GM18873 (cell line): Measurements from ENCODE around the gene CCDC106.

Source experiments
- ATAC-seq: cut with Tn5 transposase; IDR thresholded peaks from one replicate; pipeline ENCODE4 v1.9.1; 2021; ENCODE audit warnings: mild to moderate bottlenecking, moderate library complexity, moderate number of reproducible peaks; ENCODE audit not compliant: unreplicated experiment, low FRiP score

The CCDC106 gene

DNA sequence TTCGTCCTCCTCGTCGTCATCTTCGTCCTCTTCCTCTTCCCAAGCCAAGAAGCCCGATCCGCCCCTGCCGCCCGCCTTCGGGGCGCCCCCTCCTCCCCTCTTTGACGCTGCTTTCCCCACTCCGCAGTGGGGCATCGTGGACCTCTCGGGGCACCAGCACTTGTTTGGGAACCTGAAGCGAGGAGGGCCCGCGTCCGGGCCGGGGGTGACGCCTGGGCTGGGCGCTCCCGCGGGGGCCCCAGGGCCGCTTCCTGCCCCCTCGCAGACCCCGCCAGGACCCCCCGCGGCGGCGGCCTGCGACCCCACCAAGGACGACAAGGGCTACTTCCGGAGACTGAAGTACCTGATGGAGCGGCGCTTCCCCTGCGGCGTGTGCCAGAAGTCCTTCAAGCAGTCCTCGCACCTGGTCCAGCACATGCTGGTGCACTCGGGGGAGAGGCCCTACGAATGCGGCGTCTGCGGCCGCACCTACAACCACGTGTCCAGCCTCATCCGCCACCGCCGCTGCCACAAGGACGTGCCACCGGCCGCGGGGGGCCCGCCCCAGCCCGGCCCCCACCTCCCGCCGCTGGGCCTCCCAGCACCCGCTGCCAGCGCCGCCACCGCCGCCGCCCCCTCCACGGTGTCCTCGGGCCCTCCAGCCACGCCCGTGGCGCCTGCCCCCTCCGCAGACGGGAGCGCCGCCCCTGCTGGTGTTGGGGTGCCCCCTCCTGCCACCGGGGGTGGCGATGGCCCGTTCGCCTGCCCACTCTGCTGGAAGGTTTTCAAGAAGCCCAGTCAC, 33.9 kb upstream of the CCDC106 start:
- no peak for ATAC-seq

DNA sequence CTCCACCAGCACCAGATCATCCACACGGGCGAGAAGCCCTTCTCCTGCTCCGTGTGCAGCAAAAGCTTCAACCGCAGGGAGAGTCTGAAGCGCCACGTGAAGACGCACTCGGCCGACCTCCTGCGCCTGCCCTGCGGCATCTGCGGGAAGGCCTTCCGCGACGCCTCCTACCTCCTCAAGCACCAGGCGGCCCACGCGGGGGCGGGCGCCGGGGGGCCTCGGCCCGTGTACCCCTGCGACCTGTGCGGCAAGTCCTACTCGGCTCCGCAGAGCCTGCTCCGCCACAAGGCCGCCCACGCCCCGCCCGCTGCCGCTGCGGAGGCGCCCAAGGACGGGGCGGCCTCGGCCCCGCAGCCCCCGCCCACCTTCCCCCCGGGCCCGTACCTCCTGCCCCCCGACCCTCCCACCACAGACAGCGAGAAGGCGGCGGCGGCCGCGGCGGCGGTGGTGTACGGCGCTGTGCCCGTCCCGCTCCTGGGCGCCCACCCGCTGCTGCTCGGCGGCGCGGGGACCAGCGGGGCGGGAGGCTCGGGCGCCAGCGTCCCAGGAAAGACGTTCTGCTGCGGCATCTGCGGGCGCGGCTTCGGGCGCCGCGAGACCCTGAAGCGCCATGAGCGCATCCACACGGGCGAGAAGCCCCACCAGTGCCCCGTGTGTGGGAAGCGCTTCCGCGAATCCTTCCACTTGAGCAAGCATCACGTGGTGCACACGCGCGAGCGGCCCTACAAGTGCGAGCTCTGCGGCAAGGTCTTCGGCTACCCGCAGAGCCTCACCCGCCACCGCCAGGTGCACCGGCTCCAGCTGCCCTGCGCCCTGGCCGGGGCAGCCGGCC, 33.1 kb upstream of the CCDC106 start:
- no peak for ATAC-seq

DNA sequence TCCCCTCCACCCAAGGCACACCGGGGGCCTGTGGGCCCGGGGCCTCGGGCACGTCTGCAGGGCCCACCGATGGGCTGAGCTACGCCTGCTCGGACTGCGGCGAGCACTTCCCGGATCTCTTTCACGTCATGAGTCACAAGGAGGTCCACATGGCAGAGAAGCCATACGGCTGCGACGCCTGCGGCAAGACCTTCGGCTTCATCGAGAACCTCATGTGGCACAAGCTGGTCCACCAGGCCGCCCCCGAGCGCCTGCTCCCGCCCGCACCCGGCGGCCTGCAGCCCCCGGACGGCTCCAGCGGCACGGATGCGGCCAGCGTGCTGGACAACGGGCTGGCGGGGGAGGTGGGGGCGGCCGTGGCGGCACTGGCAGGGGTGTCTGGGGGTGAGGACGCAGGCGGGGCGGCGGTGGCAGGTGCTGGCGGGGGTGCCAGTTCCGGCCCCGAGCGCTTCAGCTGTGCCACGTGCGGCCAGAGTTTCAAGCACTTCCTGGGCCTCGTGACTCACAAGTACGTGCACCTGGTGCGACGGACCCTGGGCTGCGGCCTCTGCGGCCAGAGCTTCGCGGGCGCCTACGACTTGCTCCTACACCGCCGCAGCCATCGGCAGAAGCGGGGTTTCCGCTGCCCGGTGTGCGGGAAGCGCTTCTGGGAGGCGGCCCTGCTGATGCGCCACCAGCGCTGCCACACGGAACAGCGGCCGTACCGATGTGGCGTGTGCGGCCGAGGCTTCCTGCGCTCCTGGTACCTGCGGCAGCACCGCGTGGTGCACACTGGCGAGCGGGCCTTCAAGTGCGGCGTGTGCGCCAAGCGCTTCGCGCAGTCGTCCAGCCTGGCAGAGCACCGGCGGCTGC, 32.2 kb upstream of the CCDC106 start:
- no peak for ATAC-seq

DNA sequence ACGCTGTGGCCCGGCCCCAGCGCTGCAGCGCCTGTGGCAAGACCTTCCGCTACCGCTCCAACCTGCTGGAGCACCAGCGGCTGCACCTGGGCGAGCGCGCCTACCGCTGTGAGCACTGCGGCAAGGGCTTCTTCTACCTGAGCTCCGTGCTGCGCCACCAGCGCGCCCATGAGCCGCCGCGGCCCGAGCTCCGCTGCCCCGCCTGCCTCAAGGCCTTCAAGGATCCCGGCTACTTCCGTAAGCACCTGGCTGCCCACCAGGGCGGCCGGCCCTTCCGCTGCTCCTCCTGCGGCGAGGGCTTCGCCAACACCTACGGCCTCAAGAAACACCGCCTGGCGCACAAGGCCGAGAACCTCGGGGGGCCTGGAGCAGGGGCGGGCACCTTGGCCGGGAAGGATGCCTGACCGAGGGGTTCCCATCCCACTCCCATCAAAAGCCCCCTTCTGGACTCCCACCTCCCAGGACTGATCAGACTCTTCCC, 31.6 kb upstream of the CCDC106 start:
- no peak for ATAC-seq

DNA sequence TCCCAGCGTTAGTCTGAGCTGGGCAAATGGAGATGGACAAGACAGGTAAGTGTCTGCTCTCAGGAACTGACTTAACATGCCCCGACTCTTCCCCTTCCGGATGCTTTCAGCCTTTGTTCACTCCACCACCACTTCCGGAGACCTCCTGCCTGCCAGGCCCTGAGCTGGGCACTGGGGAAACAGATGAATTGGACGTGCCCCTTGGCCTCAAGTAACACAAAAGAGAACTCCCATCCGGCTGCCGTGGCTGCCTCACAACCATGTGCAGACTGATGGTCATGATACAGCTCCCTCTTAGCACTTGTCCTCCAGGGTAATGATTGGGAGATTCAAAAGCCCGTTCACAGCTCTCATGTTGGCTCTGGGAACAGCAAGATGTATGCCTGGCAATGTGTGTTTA, 30.6 kb upstream of the CCDC106 start:
- ATAC-seq = no peak

DNA sequence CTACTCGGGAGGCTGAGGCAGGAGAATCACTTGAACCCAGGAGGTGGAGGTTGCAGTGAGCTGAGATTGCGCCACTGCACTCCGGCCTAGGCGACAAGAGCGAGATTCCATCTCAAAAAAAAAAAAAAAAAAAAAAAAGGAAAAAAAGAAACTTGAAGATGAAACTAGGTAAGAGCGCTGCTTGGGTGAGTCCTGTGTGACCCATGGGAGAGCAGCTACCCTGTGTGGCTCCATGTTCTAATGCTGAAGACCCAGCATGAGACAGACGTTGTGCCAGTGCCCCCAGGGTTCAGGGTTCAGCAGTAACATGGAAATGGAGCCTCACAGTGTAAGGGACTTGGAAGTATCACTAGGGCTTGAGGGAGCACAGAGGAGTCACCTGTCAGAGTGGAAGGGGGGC, 29.6 kb upstream of the CCDC106 start:
- no peak for ATAC-seq

DNA sequence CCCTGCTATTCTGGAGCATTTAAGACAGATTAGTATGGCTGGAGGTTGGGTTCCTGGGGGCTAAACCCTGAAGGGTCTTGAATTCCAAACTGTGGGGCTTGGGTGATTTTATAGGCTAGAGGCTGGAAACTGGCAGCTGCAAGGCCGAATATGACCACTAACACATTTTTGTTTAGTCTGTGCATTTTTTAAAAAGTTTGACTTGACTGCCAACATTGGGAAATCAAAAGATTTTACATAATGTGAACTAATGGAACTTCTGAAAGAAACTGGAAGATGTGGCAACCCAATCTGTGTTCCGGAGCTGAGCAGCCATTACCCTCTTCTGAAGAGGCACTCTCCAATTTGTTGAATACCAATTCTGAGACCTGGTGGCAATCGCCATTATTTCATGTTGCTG, 28.7 kb upstream of the CCDC106 start:
- ATAC-seq = no peak

DNA sequence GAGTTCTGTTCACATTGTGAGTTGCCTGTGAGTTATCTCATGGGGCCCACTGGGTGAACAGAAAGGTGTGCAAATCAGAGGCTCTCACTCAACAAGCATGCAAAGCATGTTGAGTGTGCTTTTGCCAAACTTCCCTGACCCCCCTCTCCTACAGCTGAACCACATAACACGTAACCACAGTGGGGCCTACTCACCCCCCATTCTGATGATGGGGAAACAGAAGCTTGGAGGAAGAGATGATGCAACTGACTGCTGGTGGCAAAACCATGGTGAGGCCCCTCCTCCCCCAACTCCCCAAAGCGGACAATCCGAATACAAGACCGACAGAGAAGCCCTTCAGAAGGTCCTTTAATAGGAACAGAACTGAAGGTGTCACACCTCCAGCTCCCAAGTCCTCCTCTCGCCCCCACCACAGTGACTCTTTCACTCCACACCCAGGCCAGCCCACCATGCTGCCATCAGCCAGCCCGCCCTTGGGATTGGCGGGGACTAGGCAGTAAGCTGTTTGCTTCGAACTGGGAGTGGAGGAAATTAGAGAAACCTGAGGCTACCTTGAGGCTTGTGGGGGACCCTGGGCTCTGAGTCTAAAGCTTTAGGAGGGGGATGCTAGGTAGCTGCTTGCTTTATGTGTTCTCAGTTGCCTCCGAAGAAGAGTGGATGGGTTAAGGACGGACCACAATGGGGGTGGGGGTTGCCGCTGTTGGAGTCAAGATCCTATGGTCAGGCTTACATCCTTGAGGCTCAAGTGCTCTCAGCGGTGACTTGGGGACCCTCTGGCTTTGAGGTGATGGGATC, 27.4 kb upstream of the CCDC106 start:
- ATAC-seq = no peak

DNA sequence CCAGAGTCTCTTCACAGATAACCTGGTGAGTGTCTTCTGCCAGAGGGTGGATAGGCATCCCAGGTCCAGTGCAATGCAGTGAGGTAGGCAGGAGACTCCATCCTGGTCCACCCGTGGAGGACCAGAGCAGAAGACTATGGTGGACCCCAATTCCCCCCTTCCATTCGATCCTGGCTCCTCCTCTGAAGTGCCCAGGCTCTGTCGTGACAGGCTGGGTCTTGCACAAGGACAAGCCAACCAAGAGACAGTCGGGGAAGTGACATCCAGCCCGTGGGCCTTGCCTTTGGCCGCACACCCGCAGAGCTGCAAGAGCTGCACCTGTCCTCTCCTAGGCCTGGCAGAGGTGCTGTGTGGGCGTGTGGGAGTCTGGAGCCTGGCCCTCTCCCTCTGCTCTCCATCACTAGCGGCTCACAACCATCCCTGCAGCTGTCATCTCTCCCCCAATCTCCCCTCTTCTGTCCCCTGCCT, 26.8 kb upstream of the CCDC106 start:
- ATAC-seq = no peak

DNA sequence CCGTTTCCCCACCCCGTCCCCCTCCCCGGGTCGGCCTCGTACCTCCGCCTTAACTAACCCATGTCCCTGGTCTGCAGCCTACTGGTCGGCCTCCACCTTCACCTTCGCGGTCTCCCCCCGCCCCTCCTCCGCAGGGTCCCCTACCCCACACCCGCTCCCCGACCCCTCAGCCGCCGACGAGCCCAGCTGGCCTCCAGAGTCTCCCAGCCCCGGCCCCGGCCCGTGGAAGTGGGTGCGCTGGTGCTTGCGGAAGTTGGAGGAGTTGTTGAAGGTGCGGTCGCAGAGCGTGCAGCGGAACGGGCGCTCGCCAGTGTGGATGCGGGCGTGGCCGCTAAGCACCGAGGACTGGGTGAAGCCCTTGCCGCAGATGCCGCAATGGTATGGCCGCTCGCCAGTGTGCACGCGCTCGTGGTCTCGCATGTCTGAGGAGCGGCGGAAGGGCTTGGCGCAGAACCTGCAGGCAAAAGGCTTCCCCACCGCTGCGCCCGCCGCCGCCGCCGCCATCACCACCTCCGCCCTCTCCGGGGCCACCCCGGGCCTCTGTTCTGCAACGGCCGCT, 26.3 kb upstream of the CCDC106 start:
- no peak for ATAC-seq

DNA sequence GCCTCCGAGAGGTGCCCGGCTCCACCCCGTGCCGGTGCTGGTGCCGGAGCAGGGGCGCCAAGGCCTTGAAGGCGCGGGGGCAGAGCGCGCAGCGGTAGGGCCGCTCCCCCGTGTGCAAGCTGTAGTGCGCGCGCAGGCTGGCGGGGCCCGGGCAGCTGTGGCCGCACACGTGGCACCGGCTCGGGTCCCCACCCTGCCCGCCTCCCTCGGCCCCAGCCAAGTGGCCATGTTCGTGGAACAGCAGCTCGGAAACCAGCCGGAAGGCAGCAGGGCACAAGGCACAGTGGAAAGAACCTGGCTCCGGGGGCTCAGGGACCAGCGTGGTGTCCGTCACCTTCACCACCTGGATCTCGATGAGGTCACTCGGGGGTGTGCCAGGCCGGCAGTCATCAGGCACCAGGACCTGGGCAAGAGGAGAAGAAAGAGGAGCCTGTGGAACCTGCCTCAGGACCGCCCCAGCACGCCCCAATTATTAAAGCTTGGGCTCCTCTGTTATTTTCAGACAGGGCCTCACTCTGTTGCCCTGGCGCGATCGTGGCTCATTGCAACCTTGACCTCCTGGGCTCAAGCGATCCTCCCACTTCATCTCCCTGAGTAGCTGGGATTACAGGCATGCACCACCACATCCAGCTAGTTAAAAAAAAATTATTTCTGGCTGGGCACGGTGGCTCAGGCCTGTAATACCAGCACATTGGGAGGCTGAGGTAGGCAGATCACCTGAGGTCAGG, 25.6 kb upstream of the CCDC106 start:
- ATAC-seq = no peak

DNA sequence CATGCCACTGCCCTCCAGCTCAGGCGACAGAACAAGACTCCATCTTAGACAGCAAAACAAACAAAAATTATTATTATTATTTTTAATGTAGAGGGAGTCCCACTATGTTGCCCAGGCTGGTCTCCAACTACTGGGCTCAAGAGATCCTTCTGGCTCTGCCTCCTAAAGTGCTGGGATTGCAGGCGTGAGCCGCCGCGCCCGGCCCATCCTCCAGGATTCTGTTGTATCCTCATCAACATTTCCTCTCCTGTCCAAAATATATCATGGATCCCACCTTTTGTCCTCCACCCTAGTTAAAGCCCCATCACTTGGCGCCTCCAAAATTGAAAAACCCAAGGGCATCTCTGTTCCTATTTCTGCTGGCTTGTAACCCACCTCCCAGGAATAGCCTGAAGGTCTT, 24.9 kb upstream of the CCDC106 start:
- ATAC-seq = no peak

DNA sequence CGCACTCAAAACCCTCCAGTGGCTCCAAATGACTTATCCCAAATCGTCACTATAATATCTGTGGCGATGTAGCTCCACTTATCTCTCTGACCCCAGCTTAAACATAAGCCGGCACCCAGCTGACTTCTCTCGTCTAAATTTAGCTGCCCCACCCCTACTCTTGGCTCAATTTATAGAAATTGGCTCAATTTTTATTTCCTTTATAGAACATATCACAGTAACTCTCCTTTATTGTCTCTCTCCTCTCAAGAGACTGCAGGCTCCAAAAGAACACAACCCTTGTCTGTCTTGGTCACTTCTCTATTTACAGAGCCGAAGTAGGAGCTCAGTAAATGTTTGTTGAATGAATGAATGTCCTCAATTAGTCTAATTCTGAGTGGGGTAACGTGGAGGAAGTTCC, 24.5 kb upstream of the CCDC106 start:
- ATAC-seq = no peak

DNA sequence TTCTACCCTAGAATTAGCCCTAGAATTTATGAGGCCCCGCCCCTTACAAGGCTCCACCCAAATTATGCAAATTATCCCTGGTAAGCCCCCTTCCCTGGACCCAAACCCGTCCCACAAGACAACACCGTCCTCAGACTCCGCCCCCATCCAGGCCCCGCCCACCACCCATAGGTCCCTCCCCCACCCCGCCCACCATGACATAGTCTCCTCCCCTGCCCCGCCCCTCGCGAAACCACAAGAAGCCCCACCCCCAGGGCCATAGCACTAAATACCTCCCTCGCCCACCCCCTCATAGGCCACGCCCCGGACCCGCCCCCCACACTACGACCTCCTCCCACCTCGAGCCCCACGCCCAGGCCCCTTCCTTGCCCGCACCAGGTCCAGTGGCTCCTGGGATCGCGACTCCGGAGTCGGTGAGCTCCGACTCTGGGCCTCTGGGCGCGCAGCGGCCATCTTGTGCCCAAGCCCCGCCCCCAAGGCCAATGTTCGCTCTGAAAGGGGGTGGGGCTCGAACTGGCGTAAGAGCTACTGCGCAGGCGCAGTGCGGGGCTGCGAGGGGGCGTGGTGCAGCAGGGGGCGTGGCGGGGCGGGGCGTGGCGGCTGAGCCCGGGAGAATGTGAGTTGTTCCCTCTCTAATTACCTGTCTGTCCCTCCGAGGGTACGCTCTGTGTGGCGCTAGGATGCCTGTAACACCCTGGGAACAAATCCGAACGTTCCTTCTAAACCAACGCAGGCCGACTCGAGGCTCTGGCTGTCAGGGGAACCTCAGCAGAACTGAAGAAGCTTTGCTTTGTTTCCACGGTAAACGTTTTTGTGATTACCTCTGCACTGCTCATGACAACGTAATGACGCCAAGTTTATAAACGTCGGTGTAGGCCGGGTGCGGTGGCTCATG, 23.7 kb upstream of the CCDC106 start, which contains the start of gene ZNF784:
TSS of gene ZNF784 (minus strand) at position 458 of the 895 bp plus-strand sequence. CDS start at position 453, 5 bp downstream.
- ATAC-seq = no peak

DNA sequence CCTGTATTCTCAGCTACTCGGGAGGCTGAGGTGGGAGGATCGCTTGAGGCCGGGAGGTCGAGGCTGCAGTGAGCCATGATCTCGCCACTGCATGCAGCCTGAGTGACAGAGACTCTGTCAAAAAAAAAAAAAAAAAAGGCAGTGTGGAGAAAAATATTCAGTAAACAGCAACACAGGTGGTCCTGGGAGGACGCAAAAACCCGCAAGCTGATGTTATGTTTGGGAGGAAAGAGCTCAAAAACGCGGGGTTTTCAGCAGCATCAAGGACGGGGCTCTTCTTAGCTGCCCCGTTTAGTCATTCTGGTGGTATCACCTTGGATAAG, 23.0 kb upstream of the CCDC106 start:
- ATAC-seq = no peak

DNA sequence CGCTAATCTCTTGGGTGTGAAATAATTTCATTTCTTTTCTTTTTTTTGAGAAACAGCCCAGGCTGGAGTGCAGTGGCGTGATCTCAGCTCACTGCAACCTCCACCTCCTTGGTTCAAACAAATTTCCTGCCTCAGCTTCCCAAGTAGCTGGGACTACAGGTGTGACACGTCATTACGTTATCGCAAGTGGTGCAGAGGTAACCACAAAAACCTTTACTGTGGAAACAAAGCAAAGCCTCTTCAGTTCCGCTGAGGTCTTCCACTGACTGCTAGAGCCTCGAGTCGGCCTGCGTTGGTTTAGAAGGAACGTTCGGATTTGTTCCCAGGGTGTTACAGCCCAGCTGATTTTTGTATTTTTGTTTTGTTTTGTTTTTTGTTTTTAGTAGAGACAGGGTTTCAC, 21.7 kb upstream of the CCDC106 start:
- no peak for ATAC-seq

DNA sequence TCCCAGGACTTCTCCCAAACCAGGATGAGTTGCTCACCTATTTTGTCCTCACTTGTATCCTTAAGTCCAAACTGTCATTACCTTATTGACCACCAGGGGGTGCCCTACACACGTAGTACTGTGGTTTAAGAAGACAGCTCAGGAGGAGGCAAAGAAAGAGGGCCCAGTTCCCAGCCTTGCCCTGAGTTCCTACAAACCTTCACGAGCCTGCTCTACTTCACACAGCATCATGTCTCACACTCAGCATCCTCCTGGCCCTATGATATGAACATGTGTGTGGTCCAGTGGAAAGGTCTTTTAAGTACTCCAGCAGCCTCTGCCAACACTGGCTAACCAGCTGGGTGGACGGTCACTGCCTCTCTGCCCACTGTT, 15.6 kb upstream of the CCDC106 start:
- no peak for ATAC-seq

DNA sequence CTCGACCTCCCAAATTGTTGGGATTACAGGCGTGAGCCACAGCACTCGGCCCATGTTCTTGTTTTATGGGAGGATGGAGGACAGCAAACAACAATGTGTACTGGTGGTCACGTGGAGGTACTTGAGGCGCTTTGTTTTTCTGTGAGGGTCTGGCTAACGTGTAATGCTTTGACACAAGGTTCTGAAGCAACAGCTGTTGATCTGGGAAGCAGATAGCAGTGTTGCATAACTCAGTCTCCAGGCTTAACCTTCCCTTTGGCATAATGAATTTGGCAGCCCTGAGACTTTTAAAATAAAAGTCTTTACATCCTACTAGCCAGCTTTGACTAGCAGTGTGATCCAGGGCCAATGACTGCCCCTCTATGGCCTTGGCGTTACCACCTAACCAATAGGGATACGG, 14.2 kb upstream of the CCDC106 start:
- no peak for ATAC-seq
